ENCODE data around the gene USH2A.

- no peak for TF ChIP-seq POLR2A (IDR thresholded peaks at IDR 0.05)
- no peak for TF ChIP-seq CTCF (IDR thresholded peaks at IDR 0.05)
Measured at GRCh38 chr1:215765833-215766232, 657.4 kb downstream of the USH2A start.

All from adrenal gland (tissue), 5 donors.